Activated T-cell treated with anti-CD3 and anti-CD28 coated beads for 4 hours (primary cell): ENCODE results near the gene AKAIN1.

Source experiments
- DNase-seq: peaks from one replicate; pipeline ENCODE4 v3.0.0-alpha.2; 2020

AKAIN1 gene, protein sequence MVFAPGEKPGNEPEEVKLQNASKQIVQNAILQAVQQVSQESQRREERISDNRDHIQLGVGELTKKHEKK

DNA sequence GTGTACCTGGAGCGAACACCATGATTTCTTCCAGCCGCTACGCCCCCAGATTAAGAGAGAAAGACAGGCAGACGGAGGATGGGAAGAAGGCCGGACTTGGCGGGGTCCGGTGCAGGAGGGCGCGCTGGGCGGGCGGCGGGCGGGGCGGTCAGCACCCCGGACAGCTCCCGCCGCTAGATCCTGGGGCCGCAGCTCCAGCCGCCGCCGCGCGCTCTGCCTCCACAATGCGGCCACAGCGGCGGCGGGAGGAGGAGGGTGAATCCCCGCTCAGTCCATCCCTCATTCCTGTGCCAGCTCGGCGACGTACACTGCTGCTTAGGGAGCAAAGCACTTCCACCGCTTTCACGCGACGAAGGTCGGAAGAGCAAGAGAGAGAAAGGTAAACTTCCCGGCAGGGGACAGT, at the start of gene AKAIN1:
Gene AKAIN1 (minus strand): TSS at position 226 of the 403 bp plus-strand sequence. CDS start 204 bp downstream, at position 22.
- no peak for DNase-seq

GRCh38 chr18:5244941-5245340, 47.9 kb upstream of the AKAIN1 start:
- no peak for DNase-seq

GRCh38 chr18:5239447-5239846, 42.4 kb upstream of the AKAIN1 start:
- no peak for DNase-seq

DNA sequence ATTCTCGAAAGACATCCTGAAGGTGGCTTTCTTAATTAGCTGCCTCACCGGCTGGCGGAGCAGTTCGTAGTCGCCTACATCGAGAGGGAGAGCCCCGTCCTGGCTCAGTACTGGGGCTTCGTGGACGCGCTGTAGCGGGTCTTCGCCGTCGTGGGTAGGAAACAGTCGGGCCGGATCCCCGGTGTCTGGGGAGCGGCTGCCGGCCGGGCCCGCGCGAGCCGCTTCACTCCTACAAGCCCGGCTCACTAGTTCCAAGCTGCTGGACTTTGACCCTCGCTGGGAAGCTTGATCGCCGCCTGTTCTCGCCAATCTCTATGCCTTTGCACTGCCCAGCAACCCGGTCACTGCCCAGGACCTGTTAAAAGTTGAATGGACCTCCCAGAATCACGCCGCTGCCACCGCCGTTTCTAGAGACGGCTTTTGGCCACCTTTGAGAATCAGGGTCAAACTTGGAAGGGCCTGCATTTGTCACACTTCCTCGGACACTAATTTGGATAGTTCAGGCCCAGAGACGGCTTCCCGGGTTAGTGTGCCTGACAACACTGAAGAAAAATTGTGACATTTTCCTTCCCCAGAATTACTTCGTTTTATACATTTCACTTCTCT, 41.4 kb upstream of the AKAIN1 start:
- DNase-seq = peak; percentile 21

GRCh38 chr18:5237723-5238370, 40.8 kb upstream of the AKAIN1 start:
- peak; percentile 80 for DNase-seq

DNA sequence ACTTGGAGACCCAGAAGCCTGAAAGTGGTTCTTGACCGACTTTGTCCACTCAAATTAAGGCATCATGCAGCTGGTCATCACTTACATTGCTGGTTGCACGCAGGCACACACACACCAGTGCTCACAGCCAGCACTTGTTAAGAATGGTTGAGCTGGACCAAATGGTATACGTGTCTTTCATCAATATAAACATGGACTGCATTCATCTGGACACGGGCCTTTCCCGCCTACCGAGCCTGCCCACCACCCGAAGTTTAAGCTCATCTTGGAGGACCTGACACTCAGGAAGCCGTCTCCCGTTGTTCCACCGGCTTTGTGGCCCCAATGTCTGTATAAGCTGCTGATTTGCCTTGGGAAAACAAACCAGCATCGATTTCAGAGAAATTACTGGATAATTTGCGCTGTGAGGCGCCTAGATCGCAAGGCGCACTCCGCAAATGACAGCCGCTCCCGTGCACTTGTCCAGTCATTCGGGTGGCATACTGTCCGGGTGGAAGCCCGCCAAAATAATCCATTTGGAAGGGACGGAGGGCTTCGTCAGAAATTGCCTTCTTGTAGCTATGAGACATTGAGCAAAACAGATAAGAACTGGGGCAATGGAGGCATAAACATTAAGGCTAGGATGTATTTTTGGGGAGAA, 40.1 kb upstream of the AKAIN1 start:
- DNase-seq = peak; percentile 2

GRCh38 chr18:5214583-5215351, 17.7 kb upstream of the AKAIN1 start:
- DNase-seq = no peak

- no peak for DNase-seq
These were observed 10.6 kb upstream of the AKAIN1 start for GRCh38 chr18:5207471-5208150.

GRCh38 chr18:5198311-5198710, 1.3 kb upstream of the AKAIN1 start:
- DNase-seq = no peak

DNA sequence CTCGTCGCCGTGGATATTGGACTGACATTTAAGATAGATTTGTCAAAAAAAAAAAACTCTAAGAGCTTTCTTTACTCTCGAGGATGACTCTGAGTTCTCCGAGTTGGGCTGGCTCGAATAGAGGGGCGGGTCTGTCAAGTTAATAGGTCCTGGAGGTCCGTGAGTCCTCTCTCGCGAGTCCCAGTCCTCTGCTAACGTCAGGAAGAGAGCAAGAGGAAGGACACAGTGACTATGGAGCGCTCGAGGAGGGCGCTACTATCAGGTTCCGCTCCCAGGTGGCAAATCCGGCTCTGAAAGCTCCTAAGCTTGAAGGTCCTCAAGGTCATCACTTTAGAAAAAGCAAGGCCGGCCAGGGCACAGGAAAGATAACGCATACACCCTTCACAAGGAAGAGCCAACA, 404 bp upstream of the AKAIN1 start:
- no peak for DNase-seq

- DNase-seq = no peak
These were observed 615 bp downstream of the AKAIN1 start for GRCh38 chr18:5196253-5197031.

DNA sequence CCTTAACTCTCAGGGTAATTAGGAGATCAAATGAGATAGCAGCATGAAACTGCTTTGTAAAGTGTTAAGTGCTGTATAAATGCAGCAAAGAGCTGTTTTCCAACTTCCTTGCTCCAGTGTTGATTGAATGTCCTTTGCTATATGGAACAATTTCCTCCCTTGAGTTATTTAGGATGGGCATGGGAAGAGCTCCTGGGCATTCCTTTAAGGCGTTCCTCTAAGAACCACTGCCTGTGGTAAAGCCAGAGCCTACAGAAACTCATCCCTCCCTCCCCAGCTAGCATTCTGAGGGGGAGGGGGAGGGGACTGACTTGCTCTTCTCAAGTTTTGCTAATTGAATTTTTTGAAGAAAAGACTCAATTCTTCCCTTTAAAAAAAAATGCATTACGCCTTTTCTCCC, 1.4 kb downstream of the AKAIN1 start:
- no peak for DNase-seq

DNA sequence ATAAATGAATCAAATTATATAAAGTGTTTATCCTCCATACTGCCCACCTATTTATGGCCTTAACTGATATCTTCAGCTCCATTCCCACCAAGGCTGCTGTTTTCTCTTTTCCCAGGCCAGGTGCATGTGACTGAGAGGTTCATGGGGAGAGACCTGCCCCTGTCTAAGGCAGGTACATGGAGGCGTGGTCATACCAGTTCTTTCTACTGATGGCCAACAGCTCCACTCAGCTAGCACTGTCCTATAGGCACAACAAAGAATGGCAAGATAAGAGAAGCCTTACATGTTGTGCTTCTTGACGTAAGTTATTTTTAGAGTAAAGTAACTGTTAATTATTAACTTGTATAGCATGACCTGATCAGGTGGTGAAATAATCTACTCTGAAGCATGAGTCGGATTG, 16.8 kb downstream of the AKAIN1 start:
- no peak for DNase-seq

DNA sequence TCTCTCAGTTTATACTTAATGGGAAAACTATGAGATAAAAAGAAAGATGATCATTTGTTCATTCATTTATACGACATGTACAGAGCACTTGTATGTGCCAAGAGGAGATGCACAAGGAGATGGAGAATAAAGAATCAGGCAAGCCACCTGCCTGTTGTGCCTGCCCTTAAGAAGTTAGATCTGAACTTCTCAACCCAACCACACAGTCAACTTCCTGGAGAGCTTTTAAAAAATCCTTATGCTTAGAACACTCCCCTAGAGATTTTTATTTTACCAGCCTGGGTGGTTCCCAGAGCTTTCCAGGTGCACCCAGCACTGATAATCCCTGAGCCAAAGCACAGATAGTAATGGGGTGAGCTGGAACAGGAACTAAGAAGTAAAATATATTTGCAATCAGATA, 18.5 kb downstream of the AKAIN1 start:
- DNase-seq = no peak

DNA sequence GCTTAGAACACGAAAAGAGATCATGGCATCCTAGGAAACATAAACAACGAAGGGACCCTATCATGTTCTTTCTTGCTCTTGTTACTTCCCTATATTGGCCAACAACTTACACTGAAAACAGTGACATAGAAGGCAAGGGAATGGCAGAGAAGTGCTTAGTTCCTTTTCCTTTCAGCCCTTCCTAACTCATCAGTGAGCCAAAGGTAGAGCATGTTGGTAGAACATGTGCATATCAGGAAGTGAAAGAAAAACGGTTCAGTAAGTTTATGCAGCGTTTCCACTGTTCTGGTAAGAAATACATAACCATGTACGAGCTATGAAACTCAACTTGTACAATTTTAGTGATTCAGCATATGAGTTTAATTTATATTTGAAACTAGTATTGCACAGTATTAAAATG, 21.7 kb downstream of the AKAIN1 start:
- no peak for DNase-seq

GRCh38 chr18:5173646-5174045, 23.4 kb downstream of the AKAIN1 start:
- no peak for DNase-seq

- DNase-seq = no peak
These were observed 23.8 kb downstream of the AKAIN1 start for GRCh38 chr18:5173236-5173635.

DNA sequence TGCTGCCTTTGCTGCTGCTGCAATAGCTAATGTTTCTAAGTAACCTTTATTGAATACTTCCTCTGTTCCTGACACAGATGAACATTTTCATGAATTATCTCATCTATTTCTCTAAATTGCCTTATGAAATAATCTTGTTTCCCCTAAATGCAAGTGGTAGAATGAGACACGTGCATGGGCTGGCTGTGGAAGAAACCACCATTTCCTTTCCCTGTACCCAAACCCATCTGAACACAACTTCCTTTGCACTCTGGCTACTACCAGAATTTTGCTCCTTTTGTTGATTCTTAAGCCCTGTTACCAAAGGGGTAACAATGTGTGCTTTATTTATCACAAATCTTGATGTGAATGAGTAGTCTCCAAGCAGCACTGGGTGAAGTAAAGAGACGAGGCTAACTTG, 29.2 kb downstream of the AKAIN1 start:
- DNase-seq = no peak

GRCh38 chr18:5166606-5167280, 30.3 kb downstream of the AKAIN1 start:
- DNase-seq = no peak

DNA sequence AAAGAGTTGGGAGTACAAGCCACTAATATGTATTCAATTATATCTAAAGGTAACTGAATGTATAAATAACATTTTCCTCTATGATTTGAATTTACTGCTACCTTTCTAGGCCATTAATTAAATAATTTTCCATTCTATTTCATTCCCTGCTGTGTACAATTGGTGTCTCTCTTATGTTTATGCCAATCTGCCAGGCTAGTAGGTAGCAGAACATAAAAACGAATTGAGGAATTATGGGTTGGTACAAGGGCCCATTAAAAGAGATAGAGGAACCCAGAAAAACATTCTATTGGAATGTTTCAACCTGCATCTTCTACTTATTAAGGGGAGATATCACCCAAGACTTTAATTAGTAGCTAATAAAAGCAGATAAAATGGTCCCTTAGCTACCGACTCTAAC, 32.2 kb downstream of the AKAIN1 start:
- no peak for DNase-seq

DNA sequence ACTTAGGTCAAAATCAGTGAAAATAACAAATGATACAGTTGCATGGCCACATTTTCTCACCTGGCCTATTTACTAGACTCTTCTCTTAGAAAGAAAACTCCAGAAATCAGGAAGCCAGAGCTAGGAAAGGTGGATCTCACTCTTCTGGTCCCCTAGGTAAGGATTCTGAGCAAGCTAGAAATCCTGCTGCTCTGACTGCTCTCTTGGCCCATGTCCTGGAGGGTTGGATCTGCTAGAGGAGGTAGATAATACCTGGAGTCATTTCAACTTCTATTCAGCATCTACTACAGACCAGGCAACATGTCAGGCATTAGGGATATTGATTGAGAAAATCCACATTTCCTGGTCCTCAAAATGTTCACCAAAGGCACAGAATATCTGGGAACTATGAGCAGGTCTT, 34.9 kb downstream of the AKAIN1 start:
- no peak for DNase-seq

DNA sequence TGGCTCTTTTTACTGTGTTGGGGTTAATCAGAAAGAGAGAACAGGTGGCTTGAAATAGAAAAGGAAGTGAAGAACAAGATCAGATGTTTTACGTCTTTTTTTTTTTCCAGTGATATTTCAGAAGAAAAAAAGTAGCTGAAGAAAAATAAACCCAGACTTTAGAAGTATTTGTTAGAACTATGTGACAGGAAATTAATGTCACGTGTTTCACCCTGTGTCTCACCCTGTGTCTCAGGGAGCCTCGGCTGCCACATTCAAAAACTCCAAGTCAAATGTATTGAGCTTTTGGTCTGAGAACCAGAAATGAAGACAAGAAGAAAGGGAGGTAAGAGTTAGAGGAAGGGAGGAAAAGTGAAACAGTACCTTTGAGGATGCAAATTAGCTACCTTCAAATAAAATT, 38.0 kb downstream of the AKAIN1 start:
- DNase-seq = no peak
